Measurements from ENCODE around the gene KLHL2. TPM values are rescaled to one million over a fixed set of nuclear protein-coding genes. Genes with fewer than 3 reads are reported as not detected.
A peak's percentile ranks its signal among the peaks of the same experiment; 100 is the strongest.

The KLHL2 gene
- total and polyA plus RNA-seq, 2 of the 13 experiments (the other 11 are each of a cell fraction or from before 2014, with no cell fraction given): 9.2 to 17.6 TPM

DNA sequence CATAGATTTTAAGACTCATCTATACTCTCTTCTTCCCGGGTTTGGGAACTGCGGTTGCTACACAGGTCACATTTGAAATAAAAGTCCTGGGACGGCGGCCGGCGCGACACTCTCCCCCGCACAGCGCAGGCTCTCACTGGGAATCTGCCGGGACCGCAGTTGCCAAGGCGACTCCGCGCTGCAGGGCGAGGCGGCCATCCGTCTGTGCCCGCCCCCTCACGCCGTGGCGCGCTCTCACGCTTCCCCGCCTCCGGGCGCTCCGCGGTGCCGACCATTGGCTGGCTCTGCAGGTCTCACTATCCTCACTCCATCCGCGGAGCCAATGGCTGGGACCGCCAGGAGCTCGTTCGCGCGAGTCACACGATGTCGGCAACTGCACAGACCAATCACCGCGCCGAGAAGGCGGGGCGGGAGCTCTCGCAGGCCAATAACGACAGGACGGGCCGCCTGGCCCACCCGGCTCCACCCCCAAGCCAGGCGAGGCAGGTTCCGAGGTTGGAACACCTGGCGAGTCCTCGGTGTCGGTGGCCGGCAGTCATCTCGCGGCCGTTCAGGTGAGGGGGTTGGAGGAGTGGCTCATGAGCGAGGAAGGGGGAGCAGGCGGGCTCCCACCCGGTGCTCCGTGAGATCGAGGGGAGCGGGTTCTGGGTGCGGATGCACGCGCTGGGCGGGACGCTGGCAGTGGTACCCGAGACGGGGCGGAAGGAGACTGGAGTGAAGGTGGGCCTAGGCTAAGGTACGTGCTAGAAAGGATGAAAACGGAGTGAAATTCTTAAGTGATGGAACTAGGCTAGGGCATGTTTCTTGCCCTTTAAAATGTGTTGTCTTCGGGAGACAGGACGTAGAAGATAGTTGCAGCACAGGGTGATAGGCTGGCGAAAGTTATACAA is 120.1 kb downstream of the KLHL2 start, which contains the start of gene MSMO1 (continued):
- TF ChIP-seq ZNF589 (CRISPR knock-in tag; conservative IDR thresholded peaks at IDR 0.05) (0 out of 2 replicates have a peak, but pooled peaks have one; percentile 65), ZBTB1 (CRISPR knock-in tag; IDR thresholded peaks at IDR 0.05; ENCODE audit: borderline replicate concordance) (no peak), GABPA (IDR thresholded peaks at IDR 0.05; ENCODE audit: low read depth, low read length) (no peak), GABPA (CRISPR knock-in tag; IDR thresholded peaks at IDR 0.05; ENCODE audit: low read depth) (no peak; the same call in 1 of the 2 replicates), ZNF713 (CRISPR knock-in tag; IDR thresholded peaks at IDR 0.05) (0 out of 2 replicates have a peak, but pooled peaks have one; percentile 66), PHB2 (IDR thresholded peaks at IDR 0.05; ENCODE audit: partially characterized antibody) (no peak), SAP130 (CRISPR knock-in tag; IDR thresholded peaks at IDR 0.05; ENCODE audit: low read depth) (peak; percentile 90), KLF9 (CRISPR knock-in tag; IDR thresholded peaks at IDR 0.05; ENCODE audit: low read depth) (peak; percentile 47; the same call in 1 of the 2 replicates), SKI (IDR thresholded peaks at IDR 0.05; ENCODE audit: partially characterized antibody) (no peak), PCBP1 (IDR thresholded peaks at IDR 0.05; ENCODE audit: borderline replicate concordance, low read depth, low read length) (no peak), ZSCAN31 (CRISPR knock-in tag; IDR thresholded peaks at IDR 0.05; ENCODE audit: low read depth) (peak; percentile 57; the same call in 1 of the 2 replicates), SSRP1 (CRISPR knock-in tag; IDR thresholded peaks at IDR 0.05) (no peak; the same call in 1 of the 2 replicates), JUN (CRISPR knock-in tag; IDR thresholded peaks at IDR 0.05) (peak; percentile 14; the same call in 1 of the 2 replicates), ZNF44 (CRISPR knock-in tag; IDR thresholded peaks at IDR 0.05) (peak; percentile 32; the same call in 1 of the 2 replicates)
- TF ChIP-seq, protein P1, sequence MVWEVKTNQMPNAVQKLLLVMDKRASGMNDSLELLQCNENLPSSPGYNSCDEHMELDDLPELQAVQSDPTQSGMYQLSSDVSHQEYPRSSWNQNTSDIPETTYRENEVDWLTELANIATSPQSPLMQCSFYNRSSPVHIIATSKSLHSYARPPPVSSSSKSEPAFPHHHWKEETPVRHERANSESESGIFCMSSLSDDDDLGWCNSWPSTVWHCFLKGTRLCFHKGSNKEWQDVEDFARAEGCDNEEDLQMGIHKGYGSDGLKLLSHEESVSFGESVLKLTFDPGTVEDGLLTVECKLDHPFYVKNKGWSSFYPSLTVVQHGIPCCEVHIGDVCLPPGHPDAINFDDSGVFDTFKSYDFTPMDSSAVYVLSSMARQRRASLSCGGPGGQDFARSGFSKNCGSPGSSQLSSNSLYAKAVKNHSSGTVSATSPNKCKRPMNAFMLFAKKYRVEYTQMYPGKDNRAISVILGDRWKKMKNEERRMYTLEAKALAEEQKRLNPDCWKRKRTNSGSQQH (CRISPR knock-in tag; IDR thresholded peaks at IDR 0.05; ENCODE audit: low read depth): peak; percentile 85; the same call in 1 of the 2 replicates
- TF ChIP-seq, protein P2, sequence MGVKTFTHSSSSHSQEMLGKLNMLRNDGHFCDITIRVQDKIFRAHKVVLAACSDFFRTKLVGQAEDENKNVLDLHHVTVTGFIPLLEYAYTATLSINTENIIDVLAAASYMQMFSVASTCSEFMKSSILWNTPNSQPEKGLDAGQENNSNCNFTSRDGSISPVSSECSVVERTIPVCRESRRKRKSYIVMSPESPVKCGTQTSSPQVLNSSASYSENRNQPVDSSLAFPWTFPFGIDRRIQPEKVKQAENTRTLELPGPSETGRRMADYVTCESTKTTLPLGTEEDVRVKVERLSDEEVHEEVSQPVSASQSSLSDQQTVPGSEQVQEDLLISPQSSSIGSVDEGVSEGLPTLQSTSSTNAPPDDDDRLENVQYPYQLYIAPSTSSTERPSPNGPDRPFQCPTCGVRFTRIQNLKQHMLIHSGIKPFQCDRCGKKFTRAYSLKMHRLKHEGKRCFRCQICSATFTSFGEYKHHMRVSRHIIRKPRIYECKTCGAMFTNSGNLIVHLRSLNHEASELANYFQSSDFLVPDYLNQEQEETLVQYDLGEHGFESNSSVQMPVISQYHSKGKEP (CRISPR knock-in tag; IDR thresholded peaks at IDR 0.05): no peak
- TF ChIP-seq, protein P3, sequence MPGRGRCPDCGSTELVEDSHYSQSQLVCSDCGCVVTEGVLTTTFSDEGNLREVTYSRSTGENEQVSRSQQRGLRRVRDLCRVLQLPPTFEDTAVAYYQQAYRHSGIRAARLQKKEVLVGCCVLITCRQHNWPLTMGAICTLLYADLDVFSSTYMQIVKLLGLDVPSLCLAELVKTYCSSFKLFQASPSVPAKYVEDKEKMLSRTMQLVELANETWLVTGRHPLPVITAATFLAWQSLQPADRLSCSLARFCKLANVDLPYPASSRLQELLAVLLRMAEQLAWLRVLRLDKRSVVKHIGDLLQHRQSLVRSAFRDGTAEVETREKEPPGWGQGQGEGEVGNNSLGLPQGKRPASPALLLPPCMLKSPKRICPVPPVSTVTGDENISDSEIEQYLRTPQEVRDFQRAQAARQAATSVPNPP (CRISPR knock-in tag; IDR thresholded peaks at IDR 0.05): peak; percentile 32; the same call in 1 of the 2 replicates
- TF ChIP-seq, protein P4, sequence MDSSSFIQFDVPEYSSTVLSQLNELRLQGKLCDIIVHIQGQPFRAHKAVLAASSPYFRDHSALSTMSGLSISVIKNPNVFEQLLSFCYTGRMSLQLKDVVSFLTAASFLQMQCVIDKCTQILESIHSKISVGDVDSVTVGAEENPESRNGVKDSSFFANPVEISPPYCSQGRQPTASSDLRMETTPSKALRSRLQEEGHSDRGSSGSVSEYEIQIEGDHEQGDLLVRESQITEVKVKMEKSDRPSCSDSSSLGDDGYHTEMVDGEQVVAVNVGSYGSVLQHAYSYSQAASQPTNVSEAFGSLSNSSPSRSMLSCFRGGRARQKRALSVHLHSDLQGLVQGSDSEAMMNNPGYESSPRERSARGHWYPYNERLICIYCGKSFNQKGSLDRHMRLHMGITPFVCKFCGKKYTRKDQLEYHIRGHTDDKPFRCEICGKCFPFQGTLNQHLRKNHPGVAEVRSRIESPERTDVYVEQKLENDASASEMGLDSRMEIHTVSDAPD (CRISPR knock-in tag; IDR thresholded peaks at IDR 0.05): peak; percentile 39; the same call in 1 of the 2 replicates
- TF ChIP-seq, protein P5, sequence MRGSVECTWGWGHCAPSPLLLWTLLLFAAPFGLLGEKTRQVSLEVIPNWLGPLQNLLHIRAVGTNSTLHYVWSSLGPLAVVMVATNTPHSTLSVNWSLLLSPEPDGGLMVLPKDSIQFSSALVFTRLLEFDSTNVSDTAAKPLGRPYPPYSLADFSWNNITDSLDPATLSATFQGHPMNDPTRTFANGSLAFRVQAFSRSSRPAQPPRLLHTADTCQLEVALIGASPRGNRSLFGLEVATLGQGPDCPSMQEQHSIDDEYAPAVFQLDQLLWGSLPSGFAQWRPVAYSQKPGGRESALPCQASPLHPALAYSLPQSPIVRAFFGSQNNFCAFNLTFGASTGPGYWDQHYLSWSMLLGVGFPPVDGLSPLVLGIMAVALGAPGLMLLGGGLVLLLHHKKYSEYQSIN (CRISPR knock-in tag; IDR thresholded peaks at IDR 0.05; ENCODE audit: borderline replicate concordance): no peak
- TF ChIP-seq, protein P6, sequence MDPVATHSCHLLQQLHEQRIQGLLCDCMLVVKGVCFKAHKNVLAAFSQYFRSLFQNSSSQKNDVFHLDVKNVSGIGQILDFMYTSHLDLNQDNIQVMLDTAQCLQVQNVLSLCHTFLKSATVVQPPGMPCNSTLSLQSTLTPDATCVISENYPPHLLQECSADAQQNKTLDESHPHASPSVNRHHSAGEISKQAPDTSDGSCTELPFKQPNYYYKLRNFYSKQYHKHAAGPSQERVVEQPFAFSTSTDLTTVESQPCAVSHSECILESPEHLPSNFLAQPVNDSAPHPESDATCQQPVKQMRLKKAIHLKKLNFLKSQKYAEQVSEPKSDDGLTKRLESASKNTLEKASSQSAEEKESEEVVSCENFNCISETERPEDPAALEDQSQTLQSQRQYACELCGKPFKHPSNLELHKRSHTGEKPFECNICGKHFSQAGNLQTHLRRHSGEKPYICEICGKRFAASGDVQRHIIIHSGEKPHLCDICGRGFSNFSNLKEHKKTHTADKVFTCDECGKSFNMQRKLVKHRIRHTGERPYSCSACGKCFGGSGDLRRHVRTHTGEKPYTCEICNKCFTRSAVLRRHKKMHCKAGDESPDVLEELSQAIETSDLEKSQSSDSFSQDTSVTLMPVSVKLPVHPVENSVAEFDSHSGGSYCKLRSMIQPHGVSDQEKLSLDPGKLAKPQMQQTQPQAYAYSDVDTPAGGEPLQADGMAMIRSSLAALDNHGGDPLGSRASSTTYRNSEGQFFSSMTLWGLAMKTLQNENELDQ (CRISPR knock-in tag; IDR thresholded peaks at IDR 0.05; ENCODE audit: borderline replicate concordance): no peak
